Measurements from ENCODE around the gene PIN1.
A peak's percentile ranks its signal among the peaks of the same experiment; 100 is the strongest.

DNA sequence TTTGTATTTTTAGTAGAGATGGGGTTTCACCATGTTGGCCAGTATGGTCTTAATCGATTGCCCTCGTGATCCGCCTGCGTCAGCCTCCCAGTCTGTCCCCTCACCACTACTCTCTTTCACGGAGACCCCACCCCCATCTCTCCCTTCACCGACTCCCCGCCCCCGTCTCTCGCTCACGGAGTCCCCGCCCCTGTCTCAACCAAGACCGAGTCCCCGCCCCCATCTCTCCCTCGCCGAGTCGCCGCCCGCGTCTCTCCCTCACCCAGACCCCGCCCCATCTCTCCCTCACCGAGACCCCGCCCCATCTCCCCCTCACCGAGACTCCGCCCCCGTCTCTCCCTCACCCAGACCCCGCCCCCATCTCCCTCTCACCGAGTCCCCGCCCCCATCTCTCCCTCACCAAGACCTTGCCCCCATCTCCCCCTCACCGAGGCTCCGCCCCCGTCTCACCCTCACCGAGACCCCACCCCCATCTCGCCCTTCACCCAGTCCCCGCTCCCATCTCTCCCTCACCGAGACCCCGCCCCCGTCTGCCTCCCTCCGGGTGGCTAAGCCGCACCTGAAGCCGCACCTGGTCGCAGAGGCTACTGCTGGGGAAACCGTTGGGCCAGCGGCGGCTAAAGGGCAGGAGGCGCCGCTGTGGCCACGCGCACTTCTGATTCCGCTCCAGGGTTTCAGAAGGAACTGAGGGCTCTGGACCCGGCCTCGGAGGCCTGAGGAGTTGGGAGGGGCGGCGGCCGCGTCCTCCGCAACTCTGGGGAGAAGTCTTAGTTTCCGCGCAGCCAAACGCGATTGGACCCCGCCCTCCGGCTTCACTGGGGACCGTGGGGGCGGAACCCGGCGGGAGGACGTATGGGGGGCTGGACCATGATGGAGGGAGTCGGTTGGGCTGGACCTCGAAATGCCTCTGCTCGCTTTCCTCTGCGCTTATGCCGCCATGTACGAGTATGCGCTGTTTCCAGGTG, 49.5 kb upstream of the PIN1 start:
- peak; percentile 84 for TF ChIP-seq POLR2AphosphoS5 (IDR thresholded peaks at IDR 0.05)
- TF ChIP-seq, protein P1, sequence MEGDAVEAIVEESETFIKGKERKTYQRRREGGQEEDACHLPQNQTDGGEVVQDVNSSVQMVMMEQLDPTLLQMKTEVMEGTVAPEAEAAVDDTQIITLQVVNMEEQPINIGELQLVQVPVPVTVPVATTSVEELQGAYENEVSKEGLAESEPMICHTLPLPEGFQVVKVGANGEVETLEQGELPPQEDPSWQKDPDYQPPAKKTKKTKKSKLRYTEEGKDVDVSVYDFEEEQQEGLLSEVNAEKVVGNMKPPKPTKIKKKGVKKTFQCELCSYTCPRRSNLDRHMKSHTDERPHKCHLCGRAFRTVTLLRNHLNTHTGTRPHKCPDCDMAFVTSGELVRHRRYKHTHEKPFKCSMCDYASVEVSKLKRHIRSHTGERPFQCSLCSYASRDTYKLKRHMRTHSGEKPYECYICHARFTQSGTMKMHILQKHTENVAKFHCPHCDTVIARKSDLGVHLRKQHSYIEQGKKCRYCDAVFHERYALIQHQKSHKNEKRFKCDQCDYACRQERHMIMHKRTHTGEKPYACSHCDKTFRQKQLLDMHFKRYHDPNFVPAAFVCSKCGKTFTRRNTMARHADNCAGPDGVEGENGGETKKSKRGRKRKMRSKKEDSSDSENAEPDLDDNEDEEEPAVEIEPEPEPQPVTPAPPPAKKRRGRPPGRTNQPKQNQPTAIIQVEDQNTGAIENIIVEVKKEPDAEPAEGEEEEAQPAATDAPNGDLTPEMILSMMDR (IDR thresholded peaks at IDR 0.05; ENCODE audit: poor library complexity, severe bottlenecking): no peak
- TF ChIP-seq TAF1 (IDR thresholded peaks at IDR 0.05; ENCODE audit: low read depth): no peak
- no peak for TF ChIP-seq REST (IDR thresholded peaks at IDR 0.05; ENCODE audit: borderline replicate concordance)
- TF ChIP-seq MXI1 (conservative IDR thresholded peaks at IDR 0.05; ENCODE audit: poor library complexity, severe bottlenecking): peak; percentile 33
